MM.1S (cell line): ENCODE data around the gene DBF4.

ENCODE experiments used
- DNase-seq: peaks from one replicate; pipeline ENCODE4 v3.0.0-alpha.2; 2015
- H2AFZ ChIP-seq: fragments of 300-600 bp; sonication (generic); 2 replicates; pipeline ENCODE4 v1.6.0; 2016; ENCODE audit warnings: antibody characterized with exemption, low read length
- H3F3A ChIP-seq: fragments of 300-600 bp; sonication (generic); 2 replicates; pipeline ENCODE4 v1.6.1; 2016; ENCODE audit warnings: mild to moderate bottlenecking, antibody characterized with exemption, low read length, moderate library complexity, mixed read lengths; ENCODE audit not compliant: insufficient read depth
- H3K27ac ChIP-seq: fragments of 300-600 bp; sonication (generic); 2 replicates; pipeline ENCODE4 v1.5.1; 2016; ENCODE audit warnings: mild to moderate bottlenecking, low read length
- H3K27me3 ChIP-seq: fragments of 300-600 bp; sonication (generic); replicated peaks from 2 replicates; pipeline ENCODE4 v1.6.0; 2016; ENCODE audit warnings: low read length; ENCODE audit not compliant: insufficient read depth
- H3K36me3 ChIP-seq: fragments of 300-600 bp; sonication (generic); replicated peaks from 2 replicates; pipeline ENCODE4 v1.6.1; 2016; ENCODE audit warnings: mild to moderate bottlenecking, low read length, mixed read lengths; ENCODE audit not compliant: insufficient read depth
- H3K4me1 ChIP-seq: fragments of 300-600 bp; sonication (generic); 2 replicates; pipeline ENCODE4 v1.6.1; 2016; ENCODE audit warnings: low read length, mixed read lengths
- H3K4me2 ChIP-seq: fragments of 300-600 bp; sonication (generic); 2 replicates; pipeline ENCODE4 v1.6.0; 2016; ENCODE audit warnings: low read depth, low read length
- H3K4me3 ChIP-seq: fragments of 300-600 bp; sonication (generic); 2 replicates; pipeline ENCODE4 v1.5.1; 2016; ENCODE audit warnings: low read length, mixed read lengths
- H3K79me2 ChIP-seq: fragments of 300-600 bp; sonication (generic); 2 replicates; pipeline ENCODE4 v1.6.1; 2016; ENCODE audit warnings: mixed run types, low read length, mixed read lengths
- H3K9ac ChIP-seq: fragments of 300-600 bp; sonication (generic); 2 replicates; pipeline ENCODE4 v1.6.1; 2016; ENCODE audit warnings: low read length, mixed read lengths
- H3K9me2 ChIP-seq: fragments of 300-600 bp; sonication (generic); replicated peaks from 2 replicates; pipeline ENCODE4 v1.6.1; 2016; ENCODE audit warnings: mild to moderate bottlenecking, low read length, mixed read lengths; ENCODE audit not compliant: insufficient read depth
- H3K9me3 ChIP-seq: fragments of 300-600 bp; sonication (generic); replicated peaks from 2 replicates; pipeline ENCODE4 v1.6.1; 2016; ENCODE audit warnings: mild to moderate bottlenecking, low read length, mixed read lengths; ENCODE audit not compliant: insufficient read depth
- H4K20me1 ChIP-seq: fragments of 300-600 bp; sonication (generic); 2 replicates; pipeline ENCODE4 v1.6.1; 2016; ENCODE audit warnings: mild to moderate bottlenecking, low read length, moderate library complexity, mixed read lengths; ENCODE audit not compliant: insufficient read depth
- CTCF ChIP-seq: fragments of 300-600 bp; sonication (generic); IDR thresholded peaks from 2 replicates; pipeline ENCODE4 v1.5.1; 2016; ENCODE audit warnings: antibody characterized with exemption, low read length, mixed read lengths
- EZH2 ChIP-seq: fragments of 300-600 bp; sonication (generic); optimal IDR thresholded peaks from 2 replicates; pipeline ENCODE3; 2017; ENCODE audit warnings: low read depth, mild to moderate bottlenecking, antibody characterized with exemption, low read length, mixed read lengths
- EZH2phosphoT487 ChIP-seq: fragments of 300-600 bp; sonication (generic); IDR thresholded peaks from 2 replicates; pipeline ENCODE4 v1.6.1; 2018; ENCODE audit warnings: antibody characterized with exemption, low read length

The DBF4 gene

GRCh38 chr7:87926581-87927461 is 50.5 kb downstream of the DBF4 start:
- no peaks in the 10 kb centered on the region for H3K9me3 ChIP-seq
- H3K27me3 ChIP-seq, result no peaks in the 10 kb centered on the region
- TF ChIP-seq EZH2phosphoT487, result no peak
- no peak for TF ChIP-seq EZH2
- peak; percentile 72 for TF ChIP-seq CTCF
- H3K4me1 ChIP-seq, result peaks cover 19% of the 10 kb centered on the region
- H3K79me2 ChIP-seq, result no peaks in the 10 kb centered on the region
- DNase-seq, result peak; percentile 93
- peak overlapping the region; percentile 95 for H2AFZ ChIP-seq
- no peaks in the 10 kb centered on the region for H3K36me3 ChIP-seq
- peaks cover 20% of the 10 kb centered on the region for H3F3A ChIP-seq
- no peaks in the 10 kb centered on the region for H4K20me1 ChIP-seq
- H3K4me2 ChIP-seq, result peak overlapping the region; percentile 61
- no peaks in the 10 kb centered on the region for H3K9me2 ChIP-seq
- peak overlapping the region; percentile 84 for H3K27ac ChIP-seq
- peak overlapping the region; percentile 44 for H3K4me3 ChIP-seq
- H3K9ac ChIP-seq, result peak overlapping the region; percentile 33; the same call in 1 of the 2 replicates

GRCh38 chr7:87933605-87933952 is 57.3 kb downstream of the DBF4 start:
- Histone ChIP-seq H3K27me3 (no peaks in the 10 kb centered on the region), H3K9ac (peak overlapping the region; percentile 7; the same call in 1 of the 2 replicates), H3K36me3 (no peaks in the 10 kb centered on the region), H4K20me1 (no peaks in the 10 kb centered on the region), H3K79me2 (no peaks in the 10 kb centered on the region), H3K9me2 (no peaks in the 10 kb centered on the region), H3K4me1 (peaks cover 11% of the 10 kb centered on the region), H3K27ac (peak overlapping the region; percentile 27; the same call in 1 of the 2 replicates), H3K4me2 (peak overlapping the region; percentile 89), H3K4me3 (peak overlapping the region; percentile 77), H3K9me3 (no peaks in the 10 kb centered on the region), H2AFZ (peak overlapping the region; percentile 67), H3F3A (peaks cover 7% of the 10 kb centered on the region; the same call in 1 of the 2 replicates)
- DNase-seq, result no peak
- TF ChIP-seq EZH2 (no peak), CTCF (no peak), EZH2phosphoT487 (no peak)

GRCh38 chr7:87933953-87934698 is 57.8 kb downstream of the DBF4 start, which contains the start of gene ADAM22:
Gene ADAM22, plus strand, starts transcription at chr7:87934251. Its CDS starts 215 bp downstream, at chr7:87934466.
- Histone ChIP-seq H3K27me3 (no peaks in the 10 kb centered on the region), H3K9ac (peak within 1 kb of the TSS; percentile 19; the same call in 1 of the 2 replicates), H2AFZ (peak within 1 kb of the TSS; percentile 67), H3K9me2 (no peaks in the 10 kb centered on the region), H3K4me3 (peak within 1 kb of the TSS; percentile 77), H3F3A (peaks cover 7% of the 10 kb centered on the region; the same call in 1 of the 2 replicates), H3K4me2 (peak within 1 kb of the TSS; percentile 89), H3K4me1 (peaks cover 11% of the 10 kb centered on the region), H3K27ac (peak within 1 kb of the TSS; percentile 33; the same call in 1 of the 2 replicates), H3K79me2 (no peaks in the 10 kb centered on the region), H3K9me3 (no peaks in the 10 kb centered on the region), H4K20me1 (no peaks in the 10 kb centered on the region), H3K36me3 (no peaks in the 10 kb centered on the region)
- TF ChIP-seq EZH2phosphoT487, result no peak
- TF ChIP-seq EZH2, result no peak
- TF ChIP-seq CTCF, result no peak
- DNase-seq, result peak; percentile 97
